HepG2 (cell line): ENCODE data around the gene AKR1B15.
"Not testable (repeated sequence)": the region's sequence is repeated elsewhere in the genome, so short reads cannot be mapped to it uniquely, and the experiment has no call there.

Experiments
- BHLHE40 ChIP-seq: IDR thresholded peaks from 2 replicates; pipeline ENCODE4 v1.6.1; 2011; ENCODE audit warnings: low read length, improper control_type of control experiment
- BRF2 ChIP-seq: sonication (generic); formaldehyde crosslinking; IDR thresholded peaks from 2 replicates; pipeline ENCODE4 v1.8.1; 2022; ENCODE audit warnings: mild to moderate bottlenecking, missing genetic modification reagents
- CREB1 ChIP-seq, 2 experiments: fragments of 450-650 bp in 1 of 2; IDR thresholded peaks; 2 replicates each; pipeline ENCODE4 v1.6.1; 2016 to 2017; ENCODE audit warnings: control low read depth in 1 of 2, mild to moderate bottlenecking in 1 of 2, missing compliant biosample characterization in 1 of 2, missing genetic modification characterization in 1 of 2
- CTCF ChIP-seq: sonication (generic); formaldehyde crosslinking; IDR thresholded peaks from 2 replicates; pipeline ENCODE4 v1.5.0; 2020; ENCODE audit warnings: mild to moderate bottlenecking, missing genetic modification reagents, moderate library complexity
- FOSL2 ChIP-seq: sonication (generic); formaldehyde crosslinking; IDR thresholded peaks from 2 replicates; pipeline ENCODE4 v1.4.0; 2020; ENCODE audit warnings: missing genetic modification reagents
- HMGA1 ChIP-seq: sonication (generic); formaldehyde crosslinking; conservative IDR thresholded peaks from 2 replicates; pipeline ENCODE4 v1.4.0; 2020; ENCODE audit warnings: missing genetic modification reagents
- POLR2A ChIP-seq, 2 experiments: IDR thresholded peaks; 2 replicates each; pipeline ENCODE4 v1.6.1; 2011; ENCODE audit warnings: low read depth in 2 of 2, low read length in 2 of 2, mild to moderate bottlenecking in 1 of 2, moderate library complexity in 1 of 2; ENCODE audit not compliant: insufficient read depth in 1 of 2
- POLR2AphosphoS5 ChIP-seq: IDR thresholded peaks from 2 replicates; pipeline ENCODE4 v1.6.1; 2012; ENCODE audit warnings: low read depth, low read length
- TAF1 ChIP-seq: sonication (generic); formaldehyde crosslinking; IDR thresholded peaks from 2 replicates; pipeline ENCODE4 v1.4.0; 2020; ENCODE audit warnings: missing genetic modification reagents
- ZMAT3 ChIP-seq: sonication (generic); formaldehyde crosslinking; conservative IDR thresholded peaks from 2 replicates; pipeline ENCODE4 v1.7.0; 2021; ENCODE audit warnings: missing genetic modification reagents
- ZNF383 ChIP-seq: sonication (generic); formaldehyde crosslinking; IDR thresholded peaks from 2 replicates; pipeline ENCODE4 v1.4.0; 2020; ENCODE audit warnings: missing genetic modification reagents, mild to moderate bottlenecking, borderline replicate concordance
- TF ChIP-seq, protein P1 (sequence below): sonication (generic); formaldehyde crosslinking; IDR thresholded peaks from 2 replicates; pipeline ENCODE4 v1.4.0; 2020; ENCODE audit warnings: mild to moderate bottlenecking, missing genetic modification reagents, borderline replicate concordance

DNA sequence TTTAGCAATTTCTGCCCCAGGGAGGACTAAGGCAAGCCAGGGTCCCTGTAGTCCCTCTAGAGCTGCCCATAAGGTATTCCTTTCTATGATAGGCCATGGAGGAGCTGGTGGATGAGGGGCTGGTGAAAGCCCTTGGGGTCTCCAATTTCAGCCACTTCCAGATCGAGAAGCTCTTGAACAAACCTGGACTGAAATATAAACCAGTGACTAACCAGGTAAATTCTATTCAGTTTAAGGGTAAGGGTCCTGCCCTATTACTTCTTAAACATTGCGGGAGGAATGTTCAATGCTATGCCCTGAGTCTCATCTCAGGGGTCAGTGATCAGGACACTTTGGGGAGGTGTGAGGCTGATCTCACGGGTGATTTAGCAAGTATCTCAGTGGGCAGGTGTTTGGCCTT, 12.4 kb upstream of the AKR1B15 start:
- TF ChIP-seq CREB1 (IDR thresholded peaks at IDR 0.05); CREB1 (CRISPR knock-in tag; IDR thresholded peaks at IDR 0.05); TAF1; CTCF (CRISPR knock-in tag); HMGA1 (CRISPR knock-in tag); ZMAT3 (CRISPR knock-in tag); POLR2A (IDR thresholded peaks at IDR 0.05; ENCODE audit: insufficient read depth in 1 of 2, low read depth in 2 of 2, low read length in 2 of 2); BHLHE40; POLR2AphosphoS5; BRF2 (CRISPR knock-in tag); FOSL2 (CRISPR knock-in tag); ZNF383: not testable (repeated sequence)
- TF ChIP-seq, protein P1, sequence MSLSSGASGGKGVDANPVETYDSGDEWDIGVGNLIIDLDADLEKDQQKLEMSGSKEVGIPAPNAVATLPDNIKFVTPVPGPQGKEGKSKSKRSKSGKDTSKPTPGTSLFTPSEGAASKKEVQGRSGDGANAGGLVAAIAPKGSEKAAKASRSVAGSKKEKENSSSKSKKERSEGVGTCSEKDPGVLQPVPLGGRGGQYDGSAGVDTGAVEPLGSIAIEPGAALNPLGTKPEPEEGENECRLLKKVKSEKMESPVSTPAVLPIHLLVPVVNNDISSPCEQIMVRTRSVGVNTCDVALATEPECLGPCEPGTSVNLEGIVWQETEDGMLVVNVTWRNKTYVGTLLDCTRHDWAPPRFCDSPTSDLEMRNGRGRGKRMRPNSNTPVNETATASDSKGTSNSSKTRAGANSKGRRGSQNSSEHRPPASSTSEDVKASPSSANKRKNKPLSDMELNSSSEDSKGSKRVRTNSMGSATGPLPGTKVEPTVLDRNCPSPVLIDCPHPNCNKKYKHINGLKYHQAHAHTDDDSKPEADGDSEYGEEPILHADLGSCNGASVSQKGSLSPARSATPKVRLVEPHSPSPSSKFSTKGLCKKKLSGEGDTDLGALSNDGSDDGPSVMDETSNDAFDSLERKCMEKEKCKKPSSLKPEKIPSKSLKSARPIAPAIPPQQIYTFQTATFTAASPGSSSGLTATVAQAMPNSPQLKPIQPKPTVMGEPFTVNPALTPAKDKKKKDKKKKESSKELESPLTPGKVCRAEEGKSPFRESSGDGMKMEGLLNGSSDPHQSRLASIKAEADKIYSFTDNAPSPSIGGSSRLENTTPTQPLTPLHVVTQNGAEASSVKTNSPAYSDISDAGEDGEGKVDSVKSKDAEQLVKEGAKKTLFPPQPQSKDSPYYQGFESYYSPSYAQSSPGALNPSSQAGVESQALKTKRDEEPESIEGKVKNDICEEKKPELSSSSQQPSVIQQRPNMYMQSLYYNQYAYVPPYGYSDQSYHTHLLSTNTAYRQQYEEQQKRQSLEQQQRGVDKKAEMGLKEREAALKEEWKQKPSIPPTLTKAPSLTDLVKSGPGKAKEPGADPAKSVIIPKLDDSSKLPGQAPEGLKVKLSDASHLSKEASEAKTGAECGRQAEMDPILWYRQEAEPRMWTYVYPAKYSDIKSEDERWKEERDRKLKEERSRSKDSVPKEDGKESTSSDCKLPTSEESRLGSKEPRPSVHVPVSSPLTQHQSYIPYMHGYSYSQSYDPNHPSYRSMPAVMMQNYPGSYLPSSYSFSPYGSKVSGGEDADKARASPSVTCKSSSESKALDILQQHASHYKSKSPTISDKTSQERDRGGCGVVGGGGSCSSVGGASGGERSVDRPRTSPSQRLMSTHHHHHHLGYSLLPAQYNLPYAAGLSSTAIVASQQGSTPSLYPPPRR (CRISPR knock-in tag), result not testable (repeated sequence)
